Activated naive CD8-positive, alpha-beta T cell treated with anti-CD3 and anti-CD28 coated beads, Interleukin-2, amount 10 ng/mL, durations not matched to agents 7 days and 5 days (primary cell): Measurements from ENCODE around the gene XBP1. TPM values are rescaled to one million over a fixed set of nuclear protein-coding genes. Genes with fewer than 3 reads are reported as not detected.
A peak's percentile ranks its signal among the peaks of the same experiment; 100 is the strongest.
"Not testable (repeated sequence)": the region's sequence is repeated elsewhere in the genome, so short reads cannot be mapped to it uniquely, and the experiment has no call there.

Experiments used
- ATAC-seq: fragments of 150-1000 bp; cut with Tn5 transposase; one replicate; pipeline ENCODE4 v1.10.0; 2021; ENCODE audit warnings: low read depth, moderate library complexity
- POLR2A ChIA-PET: fragments of 350-600 bp; sonication (Branson Sonifier 250); formaldehyde crosslinking; loops from one replicate; lab custom pipeline; 2021; ENCODE audit warnings: antibody characterized with exemption; lab: Charles Lee
- DNase-seq: peaks from one replicate; pipeline ENCODE4 v3.0.0; 2021
- H3K27ac Mint-ChIP-seq: one replicate; pipeline ENCODE4 v1.8.0; 2022; ENCODE audit warnings: mild to moderate bottlenecking, mixed read lengths
- H3K27me3 Mint-ChIP-seq: one replicate; pipeline ENCODE4 v1.8.0; 2022; ENCODE audit warnings: mild to moderate bottlenecking, moderate library complexity, mixed read lengths
- H3K36me3 Mint-ChIP-seq: one replicate; pipeline ENCODE4 v1.8.0; 2021; ENCODE audit warnings: mild to moderate bottlenecking, mixed read lengths
- H3K4me1 Mint-ChIP-seq: one replicate; pipeline ENCODE4 v1.8.0; 2021; ENCODE audit warnings: mixed read lengths
- H3K4me3 Mint-ChIP-seq: one replicate; pipeline ENCODE4 v1.8.0; 2022; ENCODE audit warnings: mild to moderate bottlenecking, moderate library complexity, mixed read lengths
- H3K9me3 Mint-ChIP-seq: one replicate; pipeline ENCODE4 v1.8.0; 2021; ENCODE audit warnings: mixed read lengths
- total RNA-seq, 2 experiments: library from RNA; stranded (reverse); gene quantifications; one replicate each; pipeline ENCODE4 v1.2.3, GENCODE V29; 2021

Gene XBP1
- total RNA-seq, 2 experiments from 2014 or later: 178 to 179 TPM

- H3K4me1 Mint-ChIP-seq: peaks cover 75% of the 10 kb centered on the region
- H3K27ac Mint-ChIP-seq: peak overlapping the region; percentile 56
- POLR2A ChIA-PET: interaction anchor here (0.9 to 8.7 kb wide), 2 partner anchors 14 to 43 kb away, joined by 4 to 208 read pairs; partner anchors contain the start of genes CCDC117 and XBP1
- H3K27me3 Mint-ChIP-seq: peaks cover 2% of the 10 kb centered on the region
- DNase-seq (no peak), ATAC-seq (no peak)
- H3K36me3 Mint-ChIP-seq: peaks cover 37% of the 10 kb centered on the region
- peak overlapping the region; percentile 17 for H3K4me3 Mint-ChIP-seq
- H3K9me3 Mint-ChIP-seq: no peaks in the 10 kb centered on the region
Observed at GRCh38 chr22:28815111-28815510, 14.7 kb upstream of the XBP1 start.

- H3K36me3 Mint-ChIP-seq: peaks cover 38% of the 10 kb centered on the region
- POLR2A ChIA-PET: interaction anchor here (0.9 to 8.7 kb wide), 3 partner anchors 8 to 41 kb away, joined by 4 to 208 read pairs (median 62); partner anchors contain the start of genes CCDC117 and XBP1
Observed at GRCh38 chr22:28813772-28814518, 13.6 kb upstream of the XBP1 start.

GRCh38 chr22:28812516-28812915 is 12.1 kb upstream of the XBP1 start:
- Mint-ChIP-seq H3K9me3 (no peaks in the 10 kb centered on the region), H3K4me1 (peaks cover 69% of the 10 kb centered on the region), H3K27ac (peak overlapping the region; percentile 95), H3K36me3 (peaks cover 45% of the 10 kb centered on the region), H3K4me3 (peak overlapping the region; percentile 75), H3K27me3 (peaks cover 2% of the 10 kb centered on the region)
- DNase-seq (no peak), ATAC-seq (no peak)
- POLR2A ChIA-PET: interaction anchor here (2.4 to 8.7 kb wide), 3 partner anchors 9 to 19 kb away, joined by 18 to 208 read pairs (median 62); partner anchors contain the start of gene XBP1

More at GRCh38 chr22:28813772-28814518, 13.6 kb upstream of the XBP1 start:
- peaks cover 76% of the 10 kb centered on the region for H3K4me1 Mint-ChIP-seq
- no peak for ATAC-seq
- no peaks in the 10 kb centered on the region for H3K9me3 Mint-ChIP-seq
- peak overlapping the region; percentile 79 for H3K27ac Mint-ChIP-seq
- peaks cover 2% of the 10 kb centered on the region for H3K27me3 Mint-ChIP-seq
- H3K4me3 Mint-ChIP-seq: peak overlapping the region; percentile 63
- DNase-seq: no peak

- Mint-ChIP-seq H3K9me3 (no peaks in the 10 kb centered on the region), H3K36me3 (peaks cover 43% of the 10 kb centered on the region), H3K4me3 (peak overlapping the region; percentile 75), H3K27ac (peak overlapping the region; percentile 95), H3K27me3 (peaks cover 2% of the 10 kb centered on the region), H3K4me1 (peaks cover 67% of the 10 kb centered on the region)
- peak; percentile 42 for ATAC-seq
- POLR2A ChIA-PET: interaction anchor here (0.6 to 8.7 kb wide), 8 partner anchors 10 to 577 kb away, joined by 3 to 208 read pairs (median 10); partner anchors contain the start of genes AP1B1, XBP1 and ZNRF3
- DNase-seq: peak; percentile 53
Observed at GRCh38 chr22:28810821-28811491, 10.6 kb upstream of the XBP1 start.

- Mint-ChIP-seq H3K27me3 (no peaks in the 10 kb centered on the region), H3K27ac (peak overlapping the region; percentile 35), H3K4me3 (peak overlapping the region; percentile 33), H3K9me3 (no peaks in the 10 kb centered on the region), H3K36me3 (peaks cover 24% of the 10 kb centered on the region), H3K4me1 (peaks cover 51% of the 10 kb centered on the region)
- POLR2A ChIA-PET: interaction anchor here (6.2 to 8.7 kb wide), 2 partner anchors 8 to 13 kb away, joined by 62 to 208 read pairs; partner anchors contain the start of gene XBP1
- no peak for DNase-seq
- ATAC-seq: no peak
Observed at GRCh38 chr22:28808716-28809355, 8.5 kb upstream of the XBP1 start.

- POLR2A ChIA-PET: interaction anchor here (0.7 kb wide), 1 partner anchor 509 kb away, joined by 3 read pairs; no protein-coding TSS in a partner anchor
- H3K27me3 Mint-ChIP-seq, ATAC-seq, H3K9me3 Mint-ChIP-seq, H3K4me3 Mint-ChIP-seq, H3K27ac Mint-ChIP-seq, DNase-seq: not testable (repeated sequence)
- Mint-ChIP-seq H3K4me1 (peaks cover 33% of the 10 kb centered on the region), H3K36me3 (peaks cover 23% of the 10 kb centered on the region)
Observed at GRCh38 chr22:28805426-28805825, 5.1 kb upstream of the XBP1 start.

GRCh38 chr22:28802595-28803123 is 2.3 kb upstream of the XBP1 start:
- Mint-ChIP-seq H3K4me3 (peak overlapping the region; percentile 80), H3K4me1 (peaks cover 26% of the 10 kb centered on the region), H3K36me3 (peaks cover 32% of the 10 kb centered on the region), H3K9me3 (no peaks in the 10 kb centered on the region), H3K27me3 (no peaks in the 10 kb centered on the region), H3K27ac (peak overlapping the region; percentile 80)
- DNase-seq (no peak), ATAC-seq (no peak)
- POLR2A ChIA-PET: interaction anchor here (0.7 to 8.2 kb wide), 7 partner anchors 9 to 549 kb away, joined by 3 to 208 read pairs (median 4); no protein-coding TSS in a partner anchor

GRCh38 chr22:28801845-28802594 is 1.7 kb upstream of the XBP1 start:
- Mint-ChIP-seq H3K4me1 (peaks cover 27% of the 10 kb centered on the region), H3K36me3 (peaks cover 30% of the 10 kb centered on the region), H3K27ac (peak overlapping the region; percentile 80), H3K9me3 (no peaks in the 10 kb centered on the region), H3K4me3 (peak overlapping the region; percentile 80), H3K27me3 (no peaks in the 10 kb centered on the region)
- DNase-seq: no peak
- POLR2A ChIA-PET: interaction anchor here (0.7 to 8.2 kb wide), 7 partner anchors 10 to 549 kb away, joined by 3 to 208 read pairs (median 6); no protein-coding TSS in a partner anchor
- no peak for ATAC-seq

- POLR2A ChIA-PET: interaction anchor here (0.7 to 8.2 kb wide), 15 partner anchors 9 to 881 kb away, joined by 3 to 208 read pairs (median 4); partner anchors contain the start of genes CCDC117, PITPNB and ZNRF3
- Mint-ChIP-seq H3K27me3 (no peaks in the 10 kb centered on the region), H3K27ac (peak overlapping the region; percentile 97), H3K36me3 (peaks cover 51% of the 10 kb centered on the region), H3K4me1 (peaks cover 45% of the 10 kb centered on the region), H3K9me3 (no peaks in the 10 kb centered on the region), H3K4me3 (peak overlapping the region; percentile 99)
- DNase-seq (no peak), ATAC-seq (peak; percentile 37)
Observed at GRCh38 chr22:28799606-28800307, 612 bp downstream of the XBP1 start.

GRCh38 chr22:28798810-28799605 is 1.4 kb downstream of the XBP1 start:
- Mint-ChIP-seq H3K4me1 (peaks cover 51% of the 10 kb centered on the region), H3K9me3 (no peaks in the 10 kb centered on the region), H3K27ac (peak overlapping the region; percentile 97), H3K36me3 (peaks cover 58% of the 10 kb centered on the region), H3K27me3 (no peaks in the 10 kb centered on the region), H3K4me3 (peak overlapping the region; percentile 99)
- POLR2A ChIA-PET: interaction anchor here (0.7 to 8.2 kb wide), 8 partner anchors 8 to 880 kb away, joined by 3 to 208 read pairs (median 23); partner anchors contain the start of genes CCDC117, PITPNB and ZNRF3
- ATAC-seq: no peak
- no peak for DNase-seq
